GM23338 (cell line): ENCODE data around the gene GBE1. TPM values are rescaled to one million over a fixed set of nuclear protein-coding genes. Genes with fewer than 3 reads are reported as not detected.

Source experiments
- ATAC-seq: fragments of 200-7000 bp; cut with Tn5 transposase; 3 replicates; pipeline ENCODE4 v1.9.1; 2020
- DNase-seq: peaks from one replicate; pipeline ENCODE4 v3.0.0-alpha.2; 2015; ENCODE audit warnings: low spot score
- H2AFZ ChIP-seq: fragments of 200-600 bp; sonication (generic); 2 replicates; pipeline ENCODE4 v1.8.0; 2016; ENCODE audit warnings: antibody characterized with exemption, mild to moderate bottlenecking, moderate library complexity
- H3F3A ChIP-seq: fragments of 200-600 bp; sonication (generic); replicated peaks from 2 replicates; pipeline ENCODE4 v1.8.0; 2017; ENCODE audit warnings: antibody characterized with exemption, mixed run types, low read depth
- H3K27ac ChIP-seq: fragments of 200-600 bp; sonication (generic); 2 replicates; pipeline ENCODE4 v1.6.1; 2016; ENCODE audit warnings: low read depth
- H3K27me3 ChIP-seq: fragments of 200-600 bp; sonication (generic); 2 replicates; pipeline ENCODE4 v1.8.0; 2016; ENCODE audit warnings: mild to moderate bottlenecking, mixed run types, moderate library complexity; ENCODE audit not compliant: insufficient read depth
- H3K36me3 ChIP-seq: fragments of 200-600 bp; sonication (generic); 2 replicates; pipeline ENCODE4 v1.8.0; 2016; ENCODE audit warnings: mild to moderate bottlenecking; ENCODE audit not compliant: insufficient read depth
- H3K4me1 ChIP-seq: fragments of 200-600 bp; sonication (generic); 2 replicates; pipeline ENCODE4 v1.8.0; 2016; ENCODE audit warnings: mild to moderate bottlenecking, moderate library complexity; ENCODE audit not compliant: insufficient read depth
- H3K4me2 ChIP-seq: fragments of 200-600 bp; sonication (generic); 2 replicates; pipeline ENCODE4 v1.7.1; 2017; ENCODE audit warnings: mixed run types
- H3K4me3 ChIP-seq: fragments of 200-600 bp; sonication (generic); 2 replicates; pipeline ENCODE4 v1.6.1; 2016; ENCODE audit warnings: mixed run types
- H3K79me2 ChIP-seq: fragments of 200-600 bp; sonication (generic); replicated peaks from 2 replicates; pipeline ENCODE4 v1.8.0; 2017; ENCODE audit warnings: mild to moderate bottlenecking; ENCODE audit not compliant: insufficient read depth
- H3K9me2 ChIP-seq: fragments of 200-600 bp; sonication (generic); 2 replicates; pipeline ENCODE4 v1.8.0; 2017; ENCODE audit not compliant: insufficient read depth
- H4K20me1 ChIP-seq: fragments of 200-600 bp; sonication (generic); replicated peaks from 2 replicates; pipeline ENCODE4 v1.8.0; 2017; ENCODE audit warnings: mild to moderate bottlenecking; ENCODE audit not compliant: insufficient read depth
- H3K27ac Mint-ChIP-seq: 2 replicates; pipeline ENCODE4 v1.8.0; 2020; ENCODE audit warnings: inconsistent platforms, mild to moderate bottlenecking, moderate library complexity, mixed read lengths
- H3K27me3 Mint-ChIP-seq: 3 replicates; pipeline ENCODE4 v1.8.0; 2022; ENCODE audit warnings: low read depth, mild to moderate bottlenecking, moderate library complexity, mixed read lengths, inconsistent platforms; ENCODE audit not compliant: insufficient read depth, poor library complexity
- H3K36me3 Mint-ChIP-seq: 3 replicates; pipeline ENCODE4 v1.8.0; 2021; ENCODE audit warnings: low read depth, mild to moderate bottlenecking, inconsistent platforms, moderate library complexity, mixed read lengths
- H3K4me1 Mint-ChIP-seq: 3 replicates; pipeline ENCODE4 v1.8.0; 2020; ENCODE audit warnings: mild to moderate bottlenecking, inconsistent platforms, mixed read lengths
- H3K4me3 Mint-ChIP-seq: 3 replicates; pipeline ENCODE4 v1.8.0; 2021; ENCODE audit warnings: moderate library complexity, mild to moderate bottlenecking, inconsistent platforms, mixed read lengths
- H3K9me3 Mint-ChIP-seq: 3 replicates; pipeline ENCODE4 v1.8.0; 2020; ENCODE audit warnings: moderate library complexity, mild to moderate bottlenecking, inconsistent platforms, mixed read lengths
- CREB1 ChIP-seq: fragments of 250-450 bp; sonication (Bioruptor Pico); IDR thresholded peaks from 2 replicates; pipeline ENCODE4 v1.5.0; 2020; ENCODE audit warnings: low read depth, mild to moderate bottlenecking, moderate library complexity
- EZH2 ChIP-seq: fragments of 200-600 bp; sonication (generic); IDR thresholded peaks from one replicate; pipeline ENCODE4 v1.8.0; 2017; ENCODE audit warnings: antibody characterized with exemption, mild to moderate bottlenecking, low read depth; ENCODE audit not compliant: unreplicated experiment
- EZH2phosphoT487 ChIP-seq: fragments of 200-600 bp; sonication (generic); IDR thresholded peaks from one replicate; pipeline ENCODE4 v1.8.1; 2018; ENCODE audit warnings: antibody characterized with exemption; ENCODE audit not compliant: unreplicated experiment
- JUNB ChIP-seq: IDR thresholded peaks from one replicate; pipeline ENCODE4 v1.6.1; 2016; ENCODE audit warnings: antibody characterized with exemption; ENCODE audit not compliant: unreplicated experiment
- NANOG ChIP-seq: IDR thresholded peaks from 2 replicates; pipeline ENCODE4 v1.6.1; 2016; ENCODE audit warnings: antibody characterized with exemption, borderline replicate concordance
- POLR2AphosphoS5 ChIP-seq: IDR thresholded peaks from 2 replicates; pipeline ENCODE4 v1.6.1; 2016; ENCODE audit warnings: antibody characterized with exemption, low read depth
- ZNF114 ChIP-seq: fragments of 250-450 bp; sonication (Bioruptor Pico); IDR thresholded peaks from 2 replicates; pipeline ENCODE4 v1.5.0; 2020; ENCODE audit warnings: mild to moderate bottlenecking, moderate library complexity
- ZNF331 ChIP-seq: fragments of 250-450 bp; sonication (Bioruptor Pico); IDR thresholded peaks from 2 replicates; pipeline ENCODE4 v1.5.0; 2020; ENCODE audit warnings: low read depth, mild to moderate bottlenecking, moderate library complexity
- polyA plus RNA-seq: library from polyadenylated mRNA; unstranded; fragments of >200 nt; fragmentation: Nextera tagmentation; extraction: Ambion mirVana; gene quantifications from 2 replicates; pipeline ENCODE4 v1.2.1, GENCODE V29; 2016
- total RNA-seq: library from RNA; depleted of rRNA; stranded (reverse); fragments of >200 nt; shearing (Covaris generic); gene quantifications from 2 replicates; pipeline ENCODE4 v1.2.3, GENCODE V29; 2014
- TF ChIP-seq, protein P1 (sequence below), 2 experiments: fragments of 200-600 bp in 1 of 2; sonication (generic) in 1 of 2; conservative IDR thresholded peaks; 2 replicates each; pipeline versions ENCODE4 v1.5.1 to v1.6.1; 2016 to 2017; ENCODE audit warnings: antibody characterized with exemption in 2 of 2, low read depth in 2 of 2, mild to moderate bottlenecking in 2 of 2, moderate library complexity in 1 of 2
- TF ChIP-seq, protein P2 (sequence below): IDR thresholded peaks from 2 replicates; pipeline ENCODE4 v1.6.1; 2016; ENCODE audit warnings: antibody characterized with exemption
- TF ChIP-seq, protein P3 (sequence below): IDR thresholded peaks from one replicate; pipeline ENCODE4 v1.6.1; 2018; ENCODE audit warnings: antibody characterized with exemption; ENCODE audit not compliant: unreplicated experiment
- TF ChIP-seq, protein P4 (sequence below): fragments of 250-450 bp; sonication (Bioruptor Pico); IDR thresholded peaks from 2 replicates; pipeline ENCODE4 v1.5.0; 2020; ENCODE audit warnings: mild to moderate bottlenecking, moderate library complexity

Gene GBE1
- total and polyA plus RNA-seq, 2 experiments from 2014 or later, result 6.4 to 12.2 TPM

DNA sequence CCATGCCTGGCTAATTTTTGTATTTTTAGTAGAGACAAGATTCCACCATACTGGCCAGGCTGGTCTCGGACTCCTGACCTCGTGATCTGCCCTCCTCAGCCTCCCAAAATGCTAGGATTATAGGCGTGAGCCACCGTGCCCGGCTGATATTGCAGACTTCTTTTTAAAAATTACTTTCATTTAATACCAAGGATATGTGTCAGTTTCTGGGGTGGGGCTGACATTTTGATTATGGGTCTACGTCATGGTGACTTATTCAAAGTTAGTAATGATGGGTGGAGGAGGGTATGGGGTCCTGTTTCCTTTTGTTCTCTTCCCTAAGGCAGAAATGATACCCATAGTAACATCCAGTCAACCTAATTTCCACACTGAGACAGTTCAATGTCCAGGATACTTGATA is 34.7 kb downstream of the GBE1 start:
- no peaks in the 10 kb centered on the region for H3K4me1 ChIP-seq
- H3K9me2 ChIP-seq, result no peaks in the 10 kb centered on the region
- no peak for DNase-seq
- no peaks in the 10 kb centered on the region for H3F3A ChIP-seq
- H3K9me3 Mint-ChIP-seq, result no peaks in the 10 kb centered on the region
- H3K4me2 ChIP-seq, result no peak overlapping the region
- no peaks in the 10 kb centered on the region for H4K20me1 ChIP-seq
- no peaks in the 10 kb centered on the region for H3K27me3 Mint-ChIP-seq
- no peak overlapping the region for H2AFZ ChIP-seq
- ATAC-seq, result no peak
- no peak overlapping the region for H3K27ac ChIP-seq
- H3K36me3 Mint-ChIP-seq, result no peaks in the 10 kb centered on the region
- TF ChIP-seq, protein P1, sequence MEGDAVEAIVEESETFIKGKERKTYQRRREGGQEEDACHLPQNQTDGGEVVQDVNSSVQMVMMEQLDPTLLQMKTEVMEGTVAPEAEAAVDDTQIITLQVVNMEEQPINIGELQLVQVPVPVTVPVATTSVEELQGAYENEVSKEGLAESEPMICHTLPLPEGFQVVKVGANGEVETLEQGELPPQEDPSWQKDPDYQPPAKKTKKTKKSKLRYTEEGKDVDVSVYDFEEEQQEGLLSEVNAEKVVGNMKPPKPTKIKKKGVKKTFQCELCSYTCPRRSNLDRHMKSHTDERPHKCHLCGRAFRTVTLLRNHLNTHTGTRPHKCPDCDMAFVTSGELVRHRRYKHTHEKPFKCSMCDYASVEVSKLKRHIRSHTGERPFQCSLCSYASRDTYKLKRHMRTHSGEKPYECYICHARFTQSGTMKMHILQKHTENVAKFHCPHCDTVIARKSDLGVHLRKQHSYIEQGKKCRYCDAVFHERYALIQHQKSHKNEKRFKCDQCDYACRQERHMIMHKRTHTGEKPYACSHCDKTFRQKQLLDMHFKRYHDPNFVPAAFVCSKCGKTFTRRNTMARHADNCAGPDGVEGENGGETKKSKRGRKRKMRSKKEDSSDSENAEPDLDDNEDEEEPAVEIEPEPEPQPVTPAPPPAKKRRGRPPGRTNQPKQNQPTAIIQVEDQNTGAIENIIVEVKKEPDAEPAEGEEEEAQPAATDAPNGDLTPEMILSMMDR (conservative IDR thresholded peaks at IDR 0.05; ENCODE audit: low read depth in 2 of 2), result no peak
- TF ChIP-seq EZH2 (no peak), NANOG (no peak), EZH2phosphoT487 (no peak), POLR2AphosphoS5 (no peak), ZNF114 (CRISPR knock-in tag) (no peak), ZNF331 (CRISPR knock-in tag) (no peak), JUNB (no peak), CREB1 (CRISPR knock-in tag) (no peak)
- TF ChIP-seq, protein P2, sequence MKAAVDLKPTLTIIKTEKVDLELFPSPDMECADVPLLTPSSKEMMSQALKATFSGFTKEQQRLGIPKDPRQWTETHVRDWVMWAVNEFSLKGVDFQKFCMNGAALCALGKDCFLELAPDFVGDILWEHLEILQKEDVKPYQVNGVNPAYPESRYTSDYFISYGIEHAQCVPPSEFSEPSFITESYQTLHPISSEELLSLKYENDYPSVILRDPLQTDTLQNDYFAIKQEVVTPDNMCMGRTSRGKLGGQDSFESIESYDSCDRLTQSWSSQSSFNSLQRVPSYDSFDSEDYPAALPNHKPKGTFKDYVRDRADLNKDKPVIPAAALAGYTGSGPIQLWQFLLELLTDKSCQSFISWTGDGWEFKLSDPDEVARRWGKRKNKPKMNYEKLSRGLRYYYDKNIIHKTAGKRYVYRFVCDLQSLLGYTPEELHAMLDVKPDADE, result no peak
- TF ChIP-seq, protein P3, sequence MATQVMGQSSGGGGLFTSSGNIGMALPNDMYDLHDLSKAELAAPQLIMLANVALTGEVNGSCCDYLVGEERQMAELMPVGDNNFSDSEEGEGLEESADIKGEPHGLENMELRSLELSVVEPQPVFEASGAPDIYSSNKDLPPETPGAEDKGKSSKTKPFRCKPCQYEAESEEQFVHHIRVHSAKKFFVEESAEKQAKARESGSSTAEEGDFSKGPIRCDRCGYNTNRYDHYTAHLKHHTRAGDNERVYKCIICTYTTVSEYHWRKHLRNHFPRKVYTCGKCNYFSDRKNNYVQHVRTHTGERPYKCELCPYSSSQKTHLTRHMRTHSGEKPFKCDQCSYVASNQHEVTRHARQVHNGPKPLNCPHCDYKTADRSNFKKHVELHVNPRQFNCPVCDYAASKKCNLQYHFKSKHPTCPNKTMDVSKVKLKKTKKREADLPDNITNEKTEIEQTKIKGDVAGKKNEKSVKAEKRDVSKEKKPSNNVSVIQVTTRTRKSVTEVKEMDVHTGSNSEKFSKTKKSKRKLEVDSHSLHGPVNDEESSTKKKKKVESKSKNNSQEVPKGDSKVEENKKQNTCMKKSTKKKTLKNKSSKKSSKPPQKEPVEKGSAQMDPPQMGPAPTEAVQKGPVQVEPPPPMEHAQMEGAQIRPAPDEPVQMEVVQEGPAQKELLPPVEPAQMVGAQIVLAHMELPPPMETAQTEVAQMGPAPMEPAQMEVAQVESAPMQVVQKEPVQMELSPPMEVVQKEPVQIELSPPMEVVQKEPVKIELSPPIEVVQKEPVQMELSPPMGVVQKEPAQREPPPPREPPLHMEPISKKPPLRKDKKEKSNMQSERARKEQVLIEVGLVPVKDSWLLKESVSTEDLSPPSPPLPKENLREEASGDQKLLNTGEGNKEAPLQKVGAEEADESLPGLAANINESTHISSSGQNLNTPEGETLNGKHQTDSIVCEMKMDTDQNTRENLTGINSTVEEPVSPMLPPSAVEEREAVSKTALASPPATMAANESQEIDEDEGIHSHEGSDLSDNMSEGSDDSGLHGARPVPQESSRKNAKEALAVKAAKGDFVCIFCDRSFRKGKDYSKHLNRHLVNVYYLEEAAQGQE, result no peak
- TF ChIP-seq, protein P4, sequence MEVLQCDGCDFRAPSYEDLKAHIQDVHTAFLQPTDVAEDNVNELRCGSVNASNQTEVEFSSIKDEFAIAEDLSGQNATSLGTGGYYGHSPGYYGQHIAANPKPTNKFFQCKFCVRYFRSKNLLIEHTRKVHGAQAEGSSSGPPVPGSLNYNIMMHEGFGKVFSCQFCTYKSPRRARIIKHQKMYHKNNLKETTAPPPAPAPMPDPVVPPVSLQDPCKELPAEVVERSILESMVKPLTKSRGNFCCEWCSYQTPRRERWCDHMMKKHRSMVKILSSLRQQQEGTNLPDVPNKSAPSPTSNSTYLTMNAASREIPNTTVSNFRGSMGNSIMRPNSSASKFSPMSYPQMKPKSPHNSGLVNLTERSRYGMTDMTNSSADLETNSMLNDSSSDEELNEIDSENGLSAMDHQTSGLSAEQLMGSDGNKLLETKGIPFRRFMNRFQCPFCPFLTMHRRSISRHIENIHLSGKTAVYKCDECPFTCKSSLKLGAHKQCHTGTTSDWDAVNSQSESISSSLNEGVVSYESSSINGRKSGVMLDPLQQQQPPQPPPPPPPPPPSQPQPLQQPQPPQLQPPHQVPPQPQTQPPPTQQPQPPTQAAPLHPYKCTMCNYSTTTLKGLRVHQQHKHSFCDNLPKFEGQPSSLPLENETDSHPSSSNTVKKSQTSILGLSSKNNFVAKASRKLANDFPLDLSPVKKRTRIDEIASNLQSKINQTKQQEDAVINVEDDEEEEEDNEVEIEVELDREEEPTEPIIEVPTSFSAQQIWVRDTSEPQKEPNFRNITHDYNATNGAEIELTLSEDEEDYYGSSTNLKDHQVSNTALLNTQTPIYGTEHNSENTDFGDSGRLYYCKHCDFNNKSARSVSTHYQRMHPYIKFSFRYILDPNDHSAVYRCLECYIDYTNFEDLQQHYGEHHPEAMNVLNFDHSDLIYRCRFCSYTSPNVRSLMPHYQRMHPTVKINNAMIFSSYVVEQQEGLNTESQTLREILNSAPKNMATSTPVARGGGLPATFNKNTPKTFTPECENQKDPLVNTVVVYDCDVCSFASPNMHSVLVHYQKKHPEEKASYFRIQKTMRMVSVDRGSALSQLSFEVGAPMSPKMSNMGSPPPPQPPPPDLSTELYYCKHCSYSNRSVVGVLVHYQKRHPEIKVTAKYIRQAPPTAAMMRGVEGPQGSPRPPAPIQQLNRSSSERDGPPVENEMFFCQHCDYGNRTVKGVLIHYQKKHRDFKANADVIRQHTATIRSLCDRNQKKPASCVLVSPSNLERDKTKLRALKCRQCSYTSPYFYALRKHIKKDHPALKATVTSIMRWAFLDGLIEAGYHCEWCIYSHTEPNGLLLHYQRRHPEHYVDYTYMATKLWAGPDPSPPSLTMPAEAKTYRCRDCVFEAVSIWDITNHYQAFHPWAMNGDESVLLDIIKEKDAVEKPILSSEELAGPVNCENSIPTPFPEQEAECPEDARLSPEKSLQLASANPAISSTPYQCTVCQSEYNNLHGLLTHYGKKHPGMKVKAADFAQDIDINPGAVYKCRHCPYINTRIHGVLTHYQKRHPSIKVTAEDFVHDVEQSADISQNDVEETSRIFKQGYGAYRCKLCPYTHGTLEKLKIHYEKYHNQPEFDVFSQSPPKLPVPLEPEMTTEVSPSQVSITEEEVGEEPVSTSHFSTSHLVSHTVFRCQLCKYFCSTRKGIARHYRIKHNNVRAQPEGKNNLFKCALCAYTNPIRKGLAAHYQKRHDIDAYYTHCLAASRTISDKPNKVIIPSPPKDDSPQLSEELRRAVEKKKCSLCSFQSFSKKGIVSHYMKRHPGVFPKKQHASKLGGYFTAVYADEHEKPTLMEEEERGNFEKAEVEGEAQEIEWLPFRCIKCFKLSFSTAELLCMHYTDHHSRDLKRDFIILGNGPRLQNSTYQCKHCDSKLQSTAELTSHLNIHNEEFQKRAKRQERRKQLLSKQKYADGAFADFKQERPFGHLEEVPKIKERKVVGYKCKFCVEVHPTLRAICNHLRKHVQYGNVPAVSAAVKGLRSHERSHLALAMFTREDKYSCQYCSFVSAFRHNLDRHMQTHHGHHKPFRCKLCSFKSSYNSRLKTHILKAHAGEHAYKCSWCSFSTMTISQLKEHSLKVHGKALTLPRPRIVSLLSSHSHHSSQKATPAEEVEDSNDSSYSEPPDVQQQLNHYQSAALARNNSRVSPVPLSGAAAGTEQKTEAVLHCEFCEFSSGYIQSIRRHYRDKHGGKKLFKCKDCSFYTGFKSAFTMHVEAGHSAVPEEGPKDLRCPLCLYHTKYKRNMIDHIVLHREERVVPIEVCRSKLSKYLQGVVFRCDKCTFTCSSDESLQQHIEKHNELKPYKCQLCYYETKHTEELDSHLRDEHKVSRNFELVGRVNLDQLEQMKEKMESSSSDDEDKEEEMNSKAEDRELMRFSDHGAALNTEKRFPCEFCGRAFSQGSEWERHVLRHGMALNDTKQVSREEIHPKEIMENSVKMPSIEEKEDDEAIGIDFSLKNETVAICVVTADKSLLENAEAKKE (CRISPR knock-in tag), result no peak
- H3K4me3 Mint-ChIP-seq, result no peak overlapping the region
- no peak overlapping the region for H3K4me3 ChIP-seq
- no peaks in the 10 kb centered on the region for H3K36me3 ChIP-seq
- peaks cover 6% of the 10 kb centered on the region; the same call in 2 of the 3 replicates for H3K4me1 Mint-ChIP-seq
- no peaks in the 10 kb centered on the region for H3K27me3 ChIP-seq
- H3K79me2 ChIP-seq, result no peaks in the 10 kb centered on the region
- H3K27ac Mint-ChIP-seq, result no peak overlapping the region
